Measurements from ENCODE around the gene NEB.
"Not testable (repeated sequence)": the region's sequence is repeated elsewhere in the genome, so short reads cannot be mapped to it uniquely, and the experiment has no call there.

Gene NEB

GRCh38 chr2:151688719-151689118, 45.6 kb downstream of the NEB start:
- DNase-seq, result no peak

- no peak for DNase-seq
Measured at GRCh38 chr2:151682459-151683003, 51.7 kb downstream of the NEB start.

- DNase-seq, result no peak
Measured at GRCh38 chr2:151681051-151681450, 53.2 kb downstream of the NEB start.

- DNase-seq, result no peak
Measured at GRCh38 chr2:151679994-151680393, 54.3 kb downstream of the NEB start.

DNA sequence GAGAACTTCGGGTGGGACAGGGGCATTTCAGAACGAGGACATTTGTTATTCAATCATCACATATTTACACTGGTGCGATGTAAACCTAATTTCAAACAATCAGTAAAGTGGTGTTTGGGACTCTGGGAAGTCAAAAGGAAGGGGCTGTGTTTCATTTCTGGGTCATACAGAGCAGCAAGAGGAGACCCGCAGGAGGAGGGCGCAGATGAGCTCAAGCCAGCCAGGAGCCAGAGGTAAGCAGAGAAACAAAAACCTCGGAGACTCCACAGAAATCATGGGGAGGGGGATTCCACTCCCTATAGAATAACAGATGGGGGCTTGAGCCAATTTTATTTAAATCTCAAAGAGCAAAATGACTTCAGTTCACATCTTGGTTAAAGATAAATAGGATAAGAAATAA, 55.4 kb downstream of the NEB start:
- DNase-seq, result no peak

DNA sequence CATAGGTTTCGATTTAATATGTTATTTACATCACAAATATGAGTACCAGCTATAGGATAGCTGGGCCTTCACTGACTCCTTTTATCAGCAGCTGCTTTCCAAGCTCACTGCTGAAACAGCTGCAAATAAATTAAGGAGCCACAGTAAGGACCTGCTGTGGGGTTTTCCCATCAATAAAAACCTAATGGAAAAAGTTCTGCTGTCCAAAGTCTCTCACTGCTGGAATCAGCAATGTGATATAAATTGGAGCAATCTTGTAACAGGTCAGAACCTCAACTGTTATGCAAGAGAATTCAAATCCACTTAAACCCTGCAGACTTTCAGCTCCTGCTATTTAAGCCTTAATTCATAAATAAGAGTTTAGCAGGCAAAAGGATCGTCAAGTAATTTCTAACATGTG, 61.3 kb downstream of the NEB start:
- DNase-seq, result no peak

DNA sequence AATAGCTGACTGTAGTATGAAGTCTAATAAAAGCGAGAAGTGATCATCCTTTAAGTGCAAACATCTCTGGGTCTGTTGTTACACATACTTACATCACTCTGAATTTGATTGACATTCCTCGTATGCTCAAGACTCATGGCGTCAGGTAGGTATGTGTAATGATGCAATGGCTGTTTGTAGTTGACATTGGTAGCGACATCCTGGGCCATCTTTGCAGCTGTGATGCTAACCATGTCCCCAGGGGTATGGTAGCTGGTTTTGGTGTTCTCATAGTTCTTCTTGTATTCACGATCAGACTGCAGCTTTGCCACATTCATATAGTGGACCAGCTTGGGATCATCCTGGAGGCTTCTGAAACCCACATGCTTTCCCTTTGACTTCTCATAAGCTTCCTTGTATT, 62.0 kb downstream of the NEB start:
- DNase-seq, result no peak

DNA sequence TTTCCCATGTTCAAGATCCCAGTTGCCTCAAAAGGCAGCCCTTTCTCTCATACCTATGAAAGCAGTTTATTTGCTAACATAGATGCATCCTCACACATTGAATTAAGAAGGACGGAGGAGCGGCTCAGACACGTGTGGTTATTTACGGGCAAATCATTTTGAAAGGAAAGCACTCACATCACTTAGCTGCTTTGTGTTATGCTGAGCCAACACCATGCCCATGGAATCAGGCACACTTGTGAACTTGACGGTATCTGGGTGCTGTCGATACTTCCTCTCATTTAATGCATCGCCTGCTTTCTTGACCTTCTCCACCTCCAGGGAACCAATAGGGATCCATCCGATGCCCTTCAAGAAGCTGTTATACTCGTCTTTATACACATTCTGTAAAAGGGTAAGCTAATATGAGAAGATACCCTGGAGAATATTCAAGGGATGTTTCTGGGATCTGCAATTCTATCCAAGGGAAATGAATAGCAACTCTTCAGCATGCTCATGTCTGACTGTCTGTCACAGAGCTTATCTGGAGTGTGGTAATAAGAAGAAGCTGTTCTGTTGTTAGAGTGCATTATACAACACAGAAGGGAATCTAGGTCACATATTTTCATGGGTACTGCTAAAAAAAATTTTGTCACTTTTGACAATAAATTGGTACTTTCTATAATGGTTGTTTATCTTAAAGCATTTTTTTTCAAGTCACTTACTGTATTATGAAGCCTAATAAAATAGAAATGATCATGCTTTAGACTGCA, 63.3 kb downstream of the NEB start:
- no peak for DNase-seq

DNA sequence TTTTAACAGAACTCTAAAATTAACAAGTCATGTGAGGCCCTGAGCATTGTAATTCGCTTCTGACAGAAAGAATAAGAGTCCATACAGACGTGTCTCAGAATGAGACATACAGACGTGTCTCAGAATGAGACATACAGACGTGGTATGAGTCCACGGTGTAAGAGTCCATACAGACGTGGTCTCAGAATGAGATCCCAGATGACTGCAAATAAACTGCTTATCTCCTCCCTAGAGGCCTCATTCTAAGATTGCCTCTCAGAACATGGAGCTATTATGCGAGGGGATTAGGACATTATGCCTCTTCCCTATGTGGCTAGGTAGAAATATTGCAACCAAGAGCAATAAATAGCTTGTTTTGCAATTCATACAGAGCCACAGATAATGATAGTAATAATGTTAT, 63.9 kb downstream of the NEB start:
- no peak for DNase-seq

DNA sequence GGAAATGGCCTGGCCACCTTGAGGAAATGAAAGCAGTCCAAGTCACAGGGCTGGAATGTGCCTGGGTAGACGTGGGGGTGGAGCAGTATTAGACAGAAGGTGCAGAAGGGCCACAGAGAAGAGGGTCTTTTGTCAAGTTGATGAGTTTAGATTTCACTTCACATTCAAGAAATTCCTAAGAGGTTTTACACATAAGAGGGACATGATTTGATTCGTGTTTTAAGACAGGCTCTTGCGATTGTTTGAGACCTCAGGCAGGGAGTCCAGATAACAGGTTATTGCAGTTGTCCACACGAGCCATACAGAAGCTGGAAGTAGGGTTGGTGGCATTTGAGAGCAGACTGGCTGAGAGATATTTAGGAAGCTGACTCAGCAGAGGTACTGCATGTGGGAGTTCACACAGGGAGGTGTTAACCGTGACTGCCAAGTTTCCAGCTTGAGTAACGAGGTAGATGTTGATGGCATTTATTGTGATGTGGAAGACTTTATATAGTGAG, 64.6 kb downstream of the NEB start:
- DNase-seq, result no peak

- DNase-seq, result no peak
Measured at GRCh38 chr2:151668737-151669136, 65.5 kb downstream of the NEB start.

DNA sequence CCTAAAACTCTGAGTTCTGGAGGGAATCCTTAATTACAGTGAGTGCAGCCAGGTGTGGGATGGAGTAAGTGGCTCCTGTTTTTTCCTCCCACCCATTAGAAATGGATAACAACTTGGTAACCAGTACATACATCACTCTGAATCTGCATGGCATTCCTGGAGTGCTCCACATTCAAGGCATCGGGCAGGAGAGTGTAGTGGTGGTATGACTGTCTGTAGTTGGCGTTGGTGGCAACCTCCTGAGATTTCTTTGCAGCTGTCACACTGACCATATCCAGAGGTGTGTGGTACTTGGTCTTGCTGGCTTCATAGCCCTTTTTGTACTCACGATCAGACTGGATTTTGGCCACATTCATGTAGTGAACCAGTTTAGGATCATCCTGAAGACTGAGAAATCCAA, 68.3 kb downstream of the NEB start:
- no peak for DNase-seq

- no peak for DNase-seq
Measured at GRCh38 chr2:151664520-151664919, 69.8 kb downstream of the NEB start.

DNA sequence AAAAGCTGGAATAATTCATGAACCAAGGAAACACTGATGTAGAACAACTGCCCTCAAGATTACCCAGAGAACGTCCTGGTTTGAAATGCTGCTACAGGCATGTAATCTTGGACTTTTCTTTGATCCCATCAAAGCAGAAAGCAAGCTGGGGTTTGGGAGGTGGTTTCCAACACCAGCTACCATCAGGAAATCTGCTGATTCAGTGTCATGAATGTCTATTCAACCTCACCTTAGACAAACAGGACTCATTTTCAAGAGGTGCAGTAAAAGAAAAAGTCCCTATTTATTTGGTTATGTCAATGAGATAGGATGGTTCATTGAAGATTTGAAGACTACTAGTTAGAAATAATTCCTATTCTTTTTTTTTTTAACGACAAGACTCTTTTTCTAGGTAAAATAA, 72.7 kb downstream of the NEB start:
- no peak for DNase-seq

GRCh38 chr2:151658081-151658480, 76.2 kb downstream of the NEB start:
- no peak for DNase-seq

DNA sequence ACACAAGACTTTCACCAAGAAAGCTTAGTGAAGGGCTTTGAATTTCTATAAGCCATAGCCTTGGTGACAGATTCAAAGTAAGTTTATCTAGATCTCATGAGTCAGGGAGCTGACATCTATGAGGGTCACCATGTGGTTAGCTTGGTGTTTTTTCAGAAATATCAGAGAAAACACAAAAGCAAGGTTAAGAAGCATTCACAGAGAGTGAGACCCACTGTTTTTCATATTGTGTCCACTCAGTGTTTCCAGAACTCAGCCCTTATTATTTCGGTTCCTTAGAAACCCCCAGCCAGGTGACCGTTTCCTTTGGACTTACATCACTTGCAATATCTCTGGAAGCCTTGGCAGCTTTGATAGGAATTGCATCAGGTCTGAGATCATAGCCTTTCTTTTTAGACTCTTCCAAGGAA, 76.6 kb downstream of the NEB start:
- no peak for DNase-seq

DNA sequence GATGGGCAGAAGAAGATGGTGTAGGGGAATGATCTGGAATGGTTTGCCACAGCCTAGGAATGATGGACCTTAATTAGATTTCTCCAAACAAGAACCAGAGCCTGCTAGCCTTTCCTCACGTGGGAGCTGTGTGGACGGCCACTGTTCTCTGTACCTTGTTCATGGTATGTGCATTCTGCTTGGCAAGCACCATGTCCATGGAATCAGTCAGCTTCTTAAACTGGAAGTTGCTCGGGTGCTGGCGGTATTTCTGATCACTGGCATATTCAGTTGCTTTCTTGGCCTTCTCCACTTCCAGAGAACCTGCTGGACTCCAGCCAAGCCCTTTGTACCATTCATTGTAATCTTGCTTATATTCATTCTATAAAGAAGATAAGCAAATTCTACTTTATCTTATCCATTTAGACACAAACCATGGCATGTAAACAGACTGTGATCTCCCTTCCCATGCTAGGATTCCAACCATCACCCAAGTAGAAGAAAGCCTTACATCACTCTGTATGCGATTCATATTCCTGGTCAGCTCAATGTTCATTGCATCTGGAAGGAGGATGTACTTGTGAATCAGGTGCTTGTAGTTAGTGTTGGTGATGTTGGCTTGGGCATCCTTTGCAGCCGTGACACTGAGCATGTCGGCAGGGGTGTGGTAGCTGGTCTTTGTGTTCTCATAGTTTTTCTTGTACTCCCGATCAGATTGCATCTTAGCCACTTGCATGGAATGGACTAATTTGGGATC, 78.4 kb downstream of the NEB start:
- DNase-seq, result no peak

DNA sequence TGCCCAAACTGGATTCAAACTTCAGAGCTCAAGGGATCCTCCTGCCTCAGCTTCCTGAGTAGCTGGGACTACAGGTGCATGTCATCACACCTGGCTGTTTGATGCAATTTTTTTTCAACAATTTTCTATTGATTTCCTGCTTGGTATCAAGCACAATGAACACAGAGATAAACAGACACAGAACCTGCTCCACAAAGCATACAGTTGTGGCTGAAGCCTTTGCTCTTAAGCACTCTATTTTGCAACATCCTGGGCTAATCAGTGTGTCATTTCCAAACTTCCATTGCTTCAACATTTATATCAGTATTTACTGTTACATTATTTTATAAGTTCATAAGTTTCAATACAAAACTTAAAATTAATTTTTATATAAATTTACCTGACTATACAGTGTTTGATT, 79.4 kb downstream of the NEB start:
- DNase-seq, result no peak

DNA sequence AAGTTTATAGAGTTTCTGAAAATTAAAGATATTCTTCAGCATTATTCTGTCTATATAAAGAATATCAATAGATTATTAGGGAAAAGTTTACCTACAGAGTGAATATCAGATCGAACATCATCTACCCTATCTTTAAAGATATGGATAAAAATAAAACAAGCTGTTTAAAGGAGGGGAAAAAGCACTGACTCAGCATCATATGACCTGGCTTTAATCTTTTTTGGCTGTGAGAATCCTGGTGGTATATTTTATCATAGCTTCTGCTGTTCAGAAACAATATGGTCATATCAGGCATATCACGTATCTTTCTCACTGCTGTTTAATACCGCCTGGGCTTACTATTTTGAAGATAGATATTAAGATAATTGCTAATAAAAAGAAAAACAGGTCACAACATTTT, 80.2 kb downstream of the NEB start:
- DNase-seq, result no peak

GRCh38 chr2:151651274-151651673, 83.0 kb downstream of the NEB start:
- DNase-seq, result no peak

- DNase-seq, result no peak
Measured at GRCh38 chr2:151650456-151650855, 83.8 kb downstream of the NEB start.

GRCh38 chr2:151649966-151650365, 84.3 kb downstream of the NEB start:
- no peak for DNase-seq

GRCh38 chr2:151649400-151649799, 84.9 kb downstream of the NEB start:
- no peak for DNase-seq

DNA sequence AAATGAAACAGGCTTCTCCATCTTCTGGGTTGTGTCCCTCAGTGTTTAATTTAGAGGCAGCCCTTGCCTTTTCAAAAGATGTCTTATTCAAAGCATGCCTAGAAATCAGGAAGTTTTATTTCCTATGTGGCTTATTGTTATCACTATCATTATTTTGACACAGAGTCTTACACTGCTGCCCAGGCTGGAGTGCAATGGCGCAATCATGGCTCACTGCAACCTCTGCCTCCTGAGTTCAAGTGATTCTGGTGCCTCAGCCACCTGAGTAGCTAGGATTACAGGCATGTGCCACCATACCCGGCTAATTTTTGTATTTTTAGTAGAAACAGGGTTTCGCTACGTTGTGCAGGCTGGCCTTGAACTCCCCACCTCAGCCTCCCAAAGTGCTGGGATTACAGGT, 87.8 kb downstream of the NEB start:
- DNase-seq, result not testable (repeated sequence)
